H1 (cell line): Measurements from ENCODE around the gene OBSCN. TPM values are rescaled to one million over a fixed set of nuclear protein-coding genes. Genes with fewer than 3 reads are reported as not detected.

Experiments used
- CTCF ChIA-PET: fragments of 300-600 bp; sonication (Branson Sonifier 250); formaldehyde crosslinking; loops from one replicate; lab custom pipeline; 2021; ENCODE audit not compliant: partially characterized antibody; lab: Charles Lee
- POLR2A ChIA-PET: fragments of 300-600 bp; sonication (Branson Sonifier 250); formaldehyde crosslinking; loops from one replicate; lab custom pipeline; 2021; ENCODE audit warnings: inconsistent platforms; ENCODE audit not compliant: partially characterized antibody; lab: Charles Lee
- DNase-seq, 2 experiments: peaks; one replicate each; pipeline versions ENCODE4 v3.0.0 to v3.0.0-alpha.2; 2010 to 2022; ENCODE audit warnings: low spot score in 2 of 2, low read depth in 1 of 2, mixed read lengths in 1 of 2
- FAIRE-seq: peaks from 2 replicates; lab custom pipeline; 2011; peaks lifted over from hg19 to GRCh38; lab: Jason Lieb, UNC
- H2AFZ ChIP-seq: 2 replicates; pipeline ENCODE4 v1.8.1; 2012; ENCODE audit warnings: low read length, inconsistent platforms
- H2AK5ac ChIP-seq: 2 replicates; pipeline ENCODE4 v1.6.1; 2013; ENCODE audit warnings: low read depth, low read length
- H2BK120ac ChIP-seq: replicated peaks from 2 replicates; pipeline ENCODE3; 2013; ENCODE audit warnings: low read depth, low read length, inconsistent platforms
- H2BK12ac ChIP-seq: 2 replicates; pipeline ENCODE4 v1.6.1; 2013; ENCODE audit warnings: low read depth, low read length
- H2BK15ac ChIP-seq: 2 replicates; pipeline ENCODE4 v1.6.1; 2013; ENCODE audit warnings: low read length
- H2BK20ac ChIP-seq: 2 replicates; pipeline ENCODE4 v1.6.1; 2013; ENCODE audit warnings: low read length
- H2BK5ac ChIP-seq: 2 replicates; pipeline ENCODE4 v1.6.1; 2013; ENCODE audit warnings: low read depth, low read length
- H3K14ac ChIP-seq: 2 replicates; pipeline ENCODE4 v1.6.1; 2013; ENCODE audit warnings: inconsistent platforms; ENCODE audit not compliant: insufficient read length
- H3K18ac ChIP-seq: 2 replicates; pipeline ENCODE4 v1.6.1; 2013; ENCODE audit warnings: low read length; ENCODE audit errors: extremely low read depth
- H3K23ac ChIP-seq: 2 replicates; pipeline ENCODE4 v1.6.1; 2013; ENCODE audit warnings: inconsistent platforms; ENCODE audit not compliant: insufficient read length
- H3K23me2 ChIP-seq: 2 replicates; pipeline ENCODE4 v1.6.1; 2013; ENCODE audit warnings: low read depth, low read length
- H3K27ac ChIP-seq: 2 replicates; pipeline ENCODE4 v1.6.1; 2011; ENCODE audit warnings: low read depth, low read length, inconsistent platforms
- H3K27me3 ChIP-seq, 4 experiments: replicated peaks in 1 of 4; 1 replicate in 1 of 4; 2 replicates in 3 of 4; pipeline versions ENCODE4 v1.6.1 to v1.8.1; 2011 to 2013; ENCODE audit warnings: low read length in 3 of 4, mild to moderate bottlenecking in 3 of 4, inconsistent platforms in 2 of 4, mixed read lengths in 2 of 4, moderate library complexity in 1 of 4; ENCODE audit not compliant: control insufficient read depth in 3 of 4, insufficient read depth in 3 of 4; ENCODE audit errors: extremely low read depth in 1 of 4
- H3K36me3 ChIP-seq, 4 experiments: 2 replicates each; pipeline versions ENCODE4 v1.6.1 to v1.8.1; 2011 to 2013; ENCODE audit warnings: mild to moderate bottlenecking in 4 of 4, low read length in 3 of 4, moderate library complexity in 2 of 4, control low read depth in 1 of 4, inconsistent platforms in 1 of 4; ENCODE audit not compliant: insufficient read depth in 4 of 4, control insufficient read depth in 2 of 4
- H3K4ac ChIP-seq: replicated peaks from 2 replicates; pipeline ENCODE3; 2013; ENCODE audit warnings: low read length, low read depth, mixed read lengths, inconsistent platforms; ENCODE audit not compliant: insufficient read length
- H3K4me1 ChIP-seq, 4 experiments: replicated peaks in 1 of 4; 1 replicate in 1 of 4; 2 replicates in 3 of 4; pipeline versions ENCODE4 v1.6.1 to v1.8.1; 2011 to 2013; ENCODE audit warnings: low read length in 3 of 4, inconsistent platforms in 2 of 4, mixed read lengths in 1 of 4; ENCODE audit not compliant: insufficient read depth in 4 of 4, control insufficient read depth in 3 of 4
- H3K4me2 ChIP-seq, 2 experiments: 2 replicates each; pipeline versions ENCODE4 v1.6.1 to v1.8.1; 2011 to 2013; ENCODE audit warnings: low read depth in 2 of 2, low read length in 2 of 2, control low read depth in 1 of 2, inconsistent platforms in 1 of 2, mild to moderate bottlenecking in 1 of 2; ENCODE audit not compliant: insufficient read depth in 1 of 2
- H3K4me3 ChIP-seq, 4 experiments: fragments of 200-600, 300-600 bp in 1 of 4; sonication (generic), shearing (Covaris generic), sonication (Bioruptor Twin) in 1 of 4; 2 replicates each; pipeline versions ENCODE4 v1.5.1 to v1.8.1; 2011 to 2016; ENCODE audit warnings: low read length in 4 of 4, low read depth in 3 of 4, control low read depth in 2 of 4, inconsistent platforms in 2 of 4, mild to moderate bottlenecking in 2 of 4, mixed read lengths in 1 of 4, moderate library complexity in 1 of 4; ENCODE audit not compliant: insufficient read depth in 2 of 4; ENCODE audit errors: extremely low read depth in 1 of 4
- H3K56ac ChIP-seq: replicated peaks from 2 replicates; pipeline ENCODE3; 2013; ENCODE audit warnings: low read depth, mild to moderate bottlenecking, mixed read lengths, low read length, inconsistent platforms; ENCODE audit not compliant: insufficient read length
- H3K79me1 ChIP-seq: 2 replicates; pipeline ENCODE4 v1.6.1; 2013; ENCODE audit warnings: low read depth, low read length, control low read depth
- H3K79me2 ChIP-seq, 2 experiments: 2 replicates each; pipeline versions ENCODE4 v1.6.1 to v1.8.1; 2012 to 2013; ENCODE audit warnings: low read length in 2 of 2, mild to moderate bottlenecking in 2 of 2, inconsistent platforms in 1 of 2; ENCODE audit not compliant: insufficient read depth in 2 of 2, control insufficient read depth in 1 of 2
- H3K9ac ChIP-seq, 4 experiments: replicated peaks in 1 of 4; 1 replicate in 1 of 4; 2 replicates in 3 of 4; pipeline versions ENCODE4 v1.6.1 to v1.8.1; 2011 to 2013; ENCODE audit warnings: low read depth in 3 of 4, low read length in 3 of 4, control low read depth in 2 of 4, mild to moderate bottlenecking in 2 of 4, moderate library complexity in 2 of 4, inconsistent platforms in 1 of 4; ENCODE audit errors: extremely low read depth in 1 of 4
- H3K9me3 ChIP-seq, 2 experiments: 2 replicates each; pipeline versions ENCODE4 v1.6.1 to v1.8.1; 2012 to 2013; ENCODE audit warnings: mild to moderate bottlenecking in 2 of 2, moderate library complexity in 2 of 2, control low read depth in 1 of 2, inconsistent platforms in 1 of 2, low read depth in 1 of 2, low read length in 1 of 2, mixed read lengths in 1 of 2; ENCODE audit not compliant: insufficient read depth in 2 of 2
- H4K20me1 ChIP-seq, 2 experiments: replicated peaks in 1 of 2; 2 replicates each; pipeline versions ENCODE3 to v1.8.1; 2011 to 2013; ENCODE audit warnings: inconsistent platforms in 2 of 2, low read length in 2 of 2, mild to moderate bottlenecking in 1 of 2; ENCODE audit not compliant: insufficient read depth in 2 of 2, control insufficient read depth in 1 of 2
- H4K5ac ChIP-seq: 2 replicates; pipeline ENCODE4 v1.6.1; 2013; ENCODE audit warnings: low read length, low read depth, mixed read lengths, inconsistent platforms; ENCODE audit not compliant: insufficient read length
- H4K8ac ChIP-seq: 2 replicates; pipeline ENCODE4 v1.8.0; 2013; ENCODE audit warnings: mild to moderate bottlenecking, moderate library complexity, low read length, inconsistent platforms; ENCODE audit not compliant: insufficient read depth; ENCODE audit errors: extremely low read depth
- H4K91ac ChIP-seq: replicated peaks from 2 replicates; pipeline ENCODE3; 2013; ENCODE audit warnings: low read length, mixed read lengths, inconsistent platforms; ENCODE audit not compliant: insufficient read length
- RAD21 ChIP-seq, 2 experiments: IDR thresholded peaks in 1 of 2; conservative IDR thresholded peaks in 1 of 2; 2 replicates each; pipeline ENCODE4 v1.6.1; 2011; ENCODE audit warnings: low read depth in 2 of 2, low read length in 2 of 2, improper control_type of control experiment in 1 of 2, inconsistent platforms in 1 of 2, mild to moderate bottlenecking in 1 of 2, moderate library complexity in 1 of 2
- WGBS, 2 experiments: shearing (Covaris generic) in 1 of 2; methylation state at CpG; one replicate each; pipeline versions ENCODE4 v1.1.6 to v1.1.7; 2013 to 2015; ENCODE audit warnings: low lambda C conversion rate in 2 of 2, mixed read lengths in 2 of 2, inconsistent platforms in 1 of 2, low coverage in 1 of 2, missing lambda C conversion rate in 1 of 2; ENCODE audit not compliant: insufficient replicate concordance in 2 of 2, insufficient coverage in 1 of 2, insufficient read length in 1 of 2; ENCODE audit errors: extremely low coverage in 1 of 2, missing lambda C conversion rate in 1 of 2; 5-methylcytosine and 5-hydroxymethylcytosine counted together
- polyA plus RNA-seq, 7 experiments: library from polyadenylated mRNA; depleted of rRNA in 3 of 7; stranded (reverse) in 5 of 7; unstranded in 2 of 7; fragments of >200 nt in 5 of 7; fragments of 200-250 nt in 2 of 7; gene quantifications; 1 replicate in 5 of 7; 2 replicates in 1 of 7; 4 replicates in 1 of 7; pipeline versions ENCODE4 v1.2.1 to v1.2.3, GENCODE V29; 2011 to 2013; ENCODE audit warnings: missing spikeins in 2 of 7, mixed read lengths in 2 of 7
- total RNA-seq: library from RNA; stranded (reverse); fragmentation: NEBNext Ultra II Directional; extraction: Animal tissue kit (Norgen Biotek cat#: 25700); gene quantifications from 2 replicates; pipeline ENCODE4 v1.2.1, GENCODE V29; 2021

Gene OBSCN
- total and polyA plus RNA-seq, 2 of the 8 experiments (the other 6 are each of a cell fraction or from before 2014, with no cell fraction given), result 7.5 to 28.4 TPM

DNA sequence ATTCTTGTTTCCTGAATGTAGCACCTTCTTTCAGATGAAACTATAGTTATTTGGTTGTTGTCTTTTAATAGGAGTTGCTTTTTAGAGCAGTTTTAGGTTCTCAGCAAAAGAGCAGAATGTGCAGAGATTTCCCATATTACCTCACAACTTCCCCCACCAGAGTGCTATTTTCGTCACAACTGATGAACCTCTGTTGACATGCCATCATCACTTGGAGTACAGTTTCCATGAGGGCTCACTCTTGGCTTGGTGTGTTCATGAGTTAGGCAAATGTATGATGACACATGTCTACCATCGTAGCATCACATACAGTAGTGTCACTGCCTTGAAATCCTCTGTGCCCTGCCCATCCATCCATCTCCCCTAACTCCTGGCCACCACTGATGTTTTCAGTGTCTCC is 38.5 kb upstream of the OBSCN start:
- no peak overlapping the region for H3K9ac ChIP-seq
- WGBS, 2 experiments, result 93% methylated on average over 2 of the region's 2 CpGs; no CpG with 5 or more reads in 1 of the 2 experiments
- TF ChIP-seq RAD21 (IDR thresholded peaks at IDR 0.05 in 1 of 2, conservative IDR thresholded peaks at IDR 0.05 in 1 of 2; ENCODE audit: low read depth in 2 of 2, low read length in 2 of 2), result no peak

More for the DNA sequence above, 38.5 kb upstream of the OBSCN start:
- Histone ChIP-seq H3K4ac (no peak overlapping the region), H4K8ac (no peak overlapping the region), H3K79me1 (peaks cover 2% of the 10 kb centered on the region; the same call in 1 of the 2 replicates), H3K36me3 (no peaks in the 10 kb centered on the region), H3K23ac (no peak overlapping the region), H3K9me3 (no peaks in the 10 kb centered on the region), H2BK12ac (no peak overlapping the region), H2BK15ac (no peak overlapping the region), H3K4me2 (no peak overlapping the region), H2BK20ac (no peak overlapping the region), H3K18ac (no peak overlapping the region), H3K4me1 (peaks cover 0 to 7% (median 4%) of the 10 kb centered on the region in 4 experiments; a peak in 5 of 7 replicates), H3K56ac (no peak overlapping the region), H2AFZ (no peak overlapping the region), H3K4me3 (no peak overlapping the region), H3K14ac (no peak overlapping the region), H4K91ac (no peak overlapping the region), H2BK5ac (no peak overlapping the region), H2AK5ac (no peak overlapping the region), H4K5ac (no peak overlapping the region), H3K27me3 (no peaks in the 10 kb centered on the region), H3K27ac (no peak overlapping the region), H4K20me1 (peaks cover 8 to 21% of the 10 kb centered on the region in 2 experiments), H2BK120ac (no peak overlapping the region), H3K79me2 (peaks cover 0 to 28% of the 10 kb centered on the region in 2 experiments; a peak in 2 of 4 replicates), H3K23me2 (peaks cover 8% of the 10 kb centered on the region; the same call in 1 of the 2 replicates)
- no peak for FAIRE-seq
- no peak for DNase-seq
- POLR2A ChIA-PET, result no interaction called here
- CTCF ChIA-PET, result interaction anchor here (3.5 kb wide), 1 partner anchor 11 kb away, joined by 14 read pairs; no protein-coding TSS in a partner anchor
